Dermis lymphatic vessel endothelial cell (primary cell): ENCODE measurements around the gene ELL. TPM values are rescaled to one million over a fixed set of nuclear protein-coding genes. Genes with fewer than 3 reads are reported as not detected.

ENCODE experiments used
- total RNA-seq: library from RNA; depleted of rRNA; stranded (reverse); fragments of >200 nt; gene quantifications from 2 replicates; pipeline ENCODE4 v1.2.1, GENCODE V29; 2014

The ELL gene
- total RNA-seq: 10.5 and 11.3 TPM in 2 replicates

DNA sequence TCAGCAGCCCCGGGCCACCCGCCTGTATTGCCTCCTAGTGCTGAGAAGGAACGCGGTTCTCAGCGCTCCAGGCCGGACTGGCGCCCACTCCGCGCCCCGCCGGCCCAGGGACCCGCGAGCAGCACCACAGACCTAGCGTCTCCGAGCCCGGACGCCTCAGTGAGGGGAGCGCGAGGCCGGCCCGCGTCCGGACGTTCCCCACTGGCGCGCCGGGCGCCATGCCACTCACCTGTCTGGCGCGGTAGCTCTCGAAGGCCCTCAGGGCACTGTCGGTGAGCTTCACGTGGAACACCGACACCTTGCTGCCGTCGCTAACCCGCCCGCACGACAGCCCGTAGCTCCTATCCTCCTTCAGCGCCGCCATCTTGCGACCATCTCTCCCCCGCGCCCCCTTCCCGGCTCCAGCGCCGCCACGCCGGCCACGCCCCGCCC, at the start of gene ELL:
TSS of gene ELL (minus strand) at position 379 of the 432 bp plus-strand sequence. CDS start at position 364, 15 bp downstream.

DNA sequence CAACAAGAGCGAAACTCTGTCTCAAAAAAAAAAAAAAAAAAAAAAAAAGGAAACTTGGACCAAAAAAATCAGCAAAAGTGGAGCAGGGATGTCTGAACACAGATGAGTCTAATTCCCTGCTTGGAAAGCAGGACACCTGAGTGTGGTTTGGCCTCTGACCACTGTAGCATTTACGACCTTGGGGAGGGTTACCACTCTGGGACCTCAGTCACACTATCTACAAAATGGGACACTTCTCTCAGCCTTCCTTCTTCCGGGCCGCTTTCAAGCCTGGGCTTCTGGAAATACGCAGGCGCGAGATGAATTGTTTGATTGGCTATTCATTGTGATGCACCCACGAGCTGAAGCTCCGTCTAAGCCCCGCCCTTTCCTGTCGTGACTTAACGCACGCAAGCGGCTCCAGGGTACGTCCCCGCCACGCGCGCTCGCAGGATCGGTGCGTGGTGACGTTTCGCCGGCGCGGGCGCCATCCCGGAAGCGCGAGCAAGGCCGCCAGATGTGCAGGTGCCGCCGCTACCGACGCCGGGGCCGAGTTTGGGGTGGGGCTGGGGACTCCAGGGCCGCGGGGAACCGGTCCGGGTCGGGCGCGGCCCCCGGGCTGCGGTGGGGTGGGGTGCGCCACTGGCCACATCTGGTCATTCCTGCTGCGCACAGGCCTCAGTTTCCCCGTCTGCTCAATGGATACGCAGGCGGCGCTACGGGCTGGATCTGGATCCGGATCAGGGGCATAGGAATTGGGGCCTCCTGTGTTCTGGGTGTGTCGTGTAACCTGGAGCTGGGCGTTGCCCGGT, 35.7 kb upstream of the ELL start, which contains the start of gene KXD1:
TSS of gene KXD1 (plus strand) at position 460 of the 791 bp plus-strand sequence. CDS start 4,187 bp downstream, outside the sequence.

DNA sequence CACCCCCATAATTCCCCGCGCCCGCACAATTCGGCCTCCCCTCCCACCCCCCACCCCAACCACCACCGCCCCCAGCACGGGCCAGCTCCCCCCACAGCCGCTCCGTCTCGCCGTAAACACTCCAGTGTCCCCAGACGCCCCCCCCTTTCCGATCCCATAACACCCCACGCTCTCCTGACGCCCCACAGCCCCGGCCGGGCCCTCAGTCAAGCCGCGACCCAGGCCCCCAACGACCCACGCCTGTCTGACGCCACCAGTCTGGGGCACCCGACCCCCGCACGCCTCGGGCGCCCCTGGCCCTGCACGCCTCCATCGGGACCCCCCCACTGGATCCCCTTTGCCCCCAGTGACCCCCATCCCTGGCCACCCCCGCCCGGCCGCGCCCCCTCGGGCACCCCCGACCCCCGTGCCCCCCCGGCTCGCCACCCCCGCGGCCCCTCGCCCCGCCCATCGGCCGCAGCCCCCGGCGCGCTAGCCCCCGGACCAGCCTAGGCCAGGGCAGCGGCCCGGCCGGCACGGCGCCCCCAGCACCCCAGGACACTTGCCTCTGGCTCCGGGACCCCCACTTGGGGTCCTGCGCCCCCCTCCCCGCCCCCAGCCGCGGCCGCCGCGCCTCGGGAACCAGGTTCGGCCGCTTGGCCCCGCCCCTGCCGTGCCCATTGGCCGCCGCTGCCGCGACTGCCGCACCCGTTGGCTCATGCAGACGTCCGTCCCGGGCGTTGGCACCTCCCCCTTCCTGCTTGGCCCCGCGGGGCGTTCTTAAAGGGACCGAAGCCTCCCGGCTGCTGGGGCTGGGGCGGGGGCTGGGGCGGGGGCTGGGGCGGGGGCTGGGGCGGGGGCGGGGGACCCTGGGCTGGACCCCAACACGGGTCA, 21.3 kb upstream of the ELL start, which contains the start of gene FKBP8:
TSS of gene FKBP8 (minus strand) at position 633 of the 873 bp plus-strand sequence. CDS start 1,603 bp downstream, outside the sequence.

DNA sequence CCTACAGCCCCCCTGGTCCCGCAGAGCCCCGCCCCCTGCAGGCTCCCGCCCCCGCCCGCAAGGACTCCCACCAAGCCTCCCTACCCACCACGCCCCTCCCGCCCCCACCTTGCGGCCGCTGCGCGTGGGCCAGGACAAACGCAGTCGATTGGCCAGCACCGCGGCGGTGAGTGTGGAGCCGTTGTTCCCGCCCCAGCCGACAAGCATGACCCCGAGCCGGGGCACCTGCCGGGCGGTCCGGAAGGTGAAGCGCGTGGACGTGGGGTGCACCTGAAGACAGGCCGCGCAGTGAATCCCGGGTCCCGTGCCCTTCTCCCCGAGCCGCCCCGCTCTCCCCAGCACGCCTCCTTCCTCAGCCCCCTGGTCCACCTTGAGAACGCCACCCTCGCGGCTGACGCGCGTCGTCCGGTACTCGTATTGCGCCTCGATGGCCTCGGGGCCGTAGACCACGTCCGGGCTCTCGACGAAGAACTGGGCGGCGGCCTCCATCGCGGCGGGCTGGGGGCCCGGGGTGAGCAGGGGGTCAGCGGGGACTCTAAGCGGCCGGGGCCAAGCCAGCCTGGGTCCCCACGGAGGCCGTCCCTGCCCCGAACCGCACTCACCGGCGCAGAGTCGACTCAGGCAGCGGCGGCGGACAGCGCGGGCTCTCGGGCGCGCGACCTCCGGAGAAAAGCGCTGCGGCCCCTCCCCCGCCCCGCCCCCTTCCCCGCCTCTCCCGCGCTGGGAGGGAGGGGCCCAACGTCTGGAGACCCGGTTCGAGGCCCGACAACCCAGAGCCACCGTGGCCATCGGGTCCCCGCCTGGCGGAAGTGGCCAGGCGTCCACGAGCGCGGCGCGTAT, 84.2 kb downstream of the ELL start, which contains the start of gene ISYNA1:
TSS of gene ISYNA1 (minus strand) at position 643 of the 840 bp plus-strand sequence. CDS start at position 489, 154 bp downstream.

DNA sequence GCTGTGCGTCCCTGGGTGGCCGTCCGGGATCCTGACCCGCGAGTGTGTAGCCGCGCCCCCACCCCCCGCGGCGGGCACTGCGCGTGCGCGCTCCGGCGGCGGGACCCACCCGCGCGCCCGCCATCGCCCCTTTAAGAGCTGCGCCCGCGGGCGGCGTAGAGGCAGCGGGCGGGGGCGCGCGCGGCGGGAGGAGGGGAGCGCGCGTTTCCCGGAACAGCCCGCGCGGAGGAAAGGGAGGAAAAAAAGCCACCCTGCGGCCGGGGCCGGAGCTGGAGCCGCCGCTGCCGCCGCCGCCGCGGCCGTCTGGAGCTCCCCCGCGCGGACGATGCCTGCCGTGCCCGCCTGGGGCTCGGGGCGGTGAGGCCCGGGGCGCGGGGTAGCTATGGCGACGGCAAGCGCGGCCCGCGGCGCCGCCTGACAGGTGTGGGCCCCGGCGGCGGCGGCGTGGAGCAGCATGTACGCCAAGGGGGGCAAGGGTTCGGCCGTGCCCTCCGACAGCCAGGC, 102.6 kb downstream of the ELL start, which contains the start of gene SSBP4:
TSS of gene SSBP4 (plus strand) at position 204 of the 504 bp plus-strand sequence. CDS start at position 455, 251 bp downstream.

DNA sequence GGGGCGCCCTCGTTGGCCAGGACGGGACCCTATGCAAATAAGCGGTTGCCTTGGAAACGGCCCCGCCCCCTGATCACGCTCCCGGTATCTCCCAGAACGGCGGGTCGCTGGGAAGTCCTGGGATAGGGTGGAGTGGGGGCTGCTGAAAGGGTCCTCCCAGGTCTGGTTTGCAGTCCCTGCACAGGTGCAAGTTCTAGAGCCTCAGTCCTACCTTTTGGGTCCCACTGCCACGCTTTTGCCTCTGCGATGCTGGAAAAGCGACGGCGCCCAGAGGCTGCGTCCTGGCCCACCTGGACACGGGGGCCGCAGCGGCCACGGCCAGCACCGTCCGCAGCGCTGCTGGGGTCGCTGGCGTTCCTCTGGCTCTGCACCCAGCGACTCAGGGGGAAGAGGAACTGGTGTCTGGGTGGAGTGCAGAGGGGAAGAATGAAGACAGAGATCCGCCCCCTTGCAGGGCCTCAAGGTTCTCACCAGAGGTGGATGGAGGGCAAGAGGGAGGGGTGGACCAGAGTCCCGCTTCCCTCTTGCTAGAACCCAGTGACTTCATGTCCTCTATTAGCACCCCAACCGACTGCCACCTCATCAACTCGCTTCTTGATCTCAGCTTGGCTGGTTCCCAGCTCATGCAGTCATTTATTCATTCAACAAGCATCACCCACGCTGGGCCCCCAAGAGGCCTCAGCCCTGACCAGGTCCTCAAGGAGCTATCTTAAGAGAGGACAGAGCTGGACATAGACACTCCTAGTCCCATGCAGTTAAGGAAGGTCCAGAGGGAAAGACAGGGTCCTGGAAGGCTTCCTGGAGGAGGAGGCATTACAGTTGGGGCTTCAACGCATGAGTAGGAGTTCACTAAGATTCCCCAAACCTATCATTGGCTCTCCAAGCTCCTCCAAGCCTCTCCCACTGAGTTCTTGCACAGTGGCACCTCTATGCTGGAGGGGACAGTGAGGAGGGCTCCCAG, 124.3 kb downstream of the ELL start, which contains the start of gene LRRC25:
TSS of gene LRRC25 (minus strand) at position 381 of the 961 bp plus-strand sequence. CDS start 659 bp downstream, outside the sequence.

Other genes with a start within 250 kb of the ELL start
- 0.09 and 0.22 TPM in 2 replicates for gene IQCN, start 247.6 kb downstream of the ELL start, total RNA-seq
- 58.0 and 102 TPM in 2 replicates for gene JUND, start 240.4 kb downstream of the ELL start, total RNA-seq
- 88.9 and 94.1 TPM in 2 replicates for gene LSM4, start 199.0 kb downstream of the ELL start, total RNA-seq
- gene PGPEP1, start 181.5 kb downstream of the ELL start, total RNA-seq: 19.6 and 21.7 TPM in 2 replicates
- 50.7 and 51.2 TPM in 2 replicates for gene GDF15, start 135.9 kb downstream of the ELL start, total RNA-seq
- gene LRRC25, start 124.4 kb downstream of the ELL start, total RNA-seq: not detected in 2 replicates
- 32.9 and 36.8 TPM in 2 replicates for gene SSBP4, start 102.7 kb downstream of the ELL start, total RNA-seq
- gene ISYNA1, start 83.9 kb downstream of the ELL start, total RNA-seq: 45.5 and 46.1 TPM in 2 replicates
- gene FKBP8, start 21.5 kb upstream of the ELL start, total RNA-seq: 147 and 170 TPM in 2 replicates
- gene KXD1, start 35.8 kb upstream of the ELL start, total RNA-seq: 52.0 and 54.2 TPM in 2 replicates
- 811 and 1,032 TPM in 2 replicates for gene UBA52, start 49.8 kb upstream of the ELL start, total RNA-seq
- 43.6 and 45.5 TPM in 2 replicates for gene REX1BD, start 66.7 kb upstream of the ELL start, total RNA-seq
- not detected in 2 replicates for gene CRLF1, start 84.7 kb upstream of the ELL start, total RNA-seq
- gene TMEM59L, start 90.8 kb upstream of the ELL start, total RNA-seq: not detected in 2 replicates
- gene KLHL26, start 115.0 kb upstream of the ELL start, total RNA-seq: 1.6 and 2.7 TPM in 2 replicates
- gene CRTC1, start 161.6 kb upstream of the ELL start, total RNA-seq: 0.65 and 0.86 TPM in 2 replicates